ENCODE data around the gene AGO4. TPM values are rescaled to one million over a fixed set of nuclear protein-coding genes. Genes with fewer than 3 reads are reported as not detected.

AGO4 gene
- total RNA-seq, 2 experiments from 2014 or later, result 6.5 to 18.6 TPM

DNA sequence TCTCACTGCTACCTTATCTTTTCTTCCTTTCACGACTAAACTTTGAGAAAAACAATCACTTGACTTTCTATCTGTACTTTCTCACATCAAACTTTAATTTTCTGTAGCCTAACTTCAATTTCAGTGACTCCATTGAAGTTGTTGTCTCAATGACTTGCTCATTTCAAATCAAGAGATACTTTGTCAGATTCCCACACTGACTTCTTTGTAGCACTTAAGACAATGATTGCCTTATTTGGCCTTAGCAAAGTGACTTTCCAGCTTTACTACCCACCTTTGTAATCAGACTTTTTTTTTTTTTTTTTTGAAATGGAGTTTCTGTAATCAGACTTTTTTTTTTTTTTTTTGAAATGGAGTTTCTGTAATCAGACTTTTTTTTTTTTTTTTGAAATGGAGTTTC is 37.0 kb downstream of the AGO4 start:
- Histone ChIP-seq H2AFZ (ENCODE audit: low read length) (no peak overlapping the region), H3K27ac (ENCODE audit: low read depth, low read length, poor library complexity, severe bottlenecking) (no peak overlapping the region), H3K9me2 (ENCODE audit: insufficient read depth, low read length) (no peaks in the 10 kb centered on the region), H3K79me2 (ENCODE audit: insufficient read depth, low read depth, low read length) (no peaks in the 10 kb centered on the region), H3K9me3 (ENCODE audit: low read length) (no peaks in the 10 kb centered on the region), H3K4me3 (ENCODE audit: low read depth, low read length, poor library complexity, severe bottlenecking) (no peak overlapping the region), H3K4me2 (ENCODE audit: low read length) (no peak overlapping the region), H3K36me3 (ENCODE audit: insufficient read depth, low read length) (no peaks in the 10 kb centered on the region), H4K20me1 (ENCODE audit: insufficient read depth, low read length) (no peaks in the 10 kb centered on the region), H3K4me1 (ENCODE audit: insufficient read depth, low read length, poor library complexity, severe bottlenecking) (no peaks in the 10 kb centered on the region)
- no peak for DNase-seq (ENCODE audit: low spot score)
- intact Hi-C loops (cut with micrococcal nuclease; ENCODE audit: unreplicated experiment), result no loop called here
- CTCF ChIA-PET (ENCODE audit: unreplicated experiment), result no interaction called here
- no peak for TF ChIP-seq EZH2phosphoT487 (IDR thresholded peaks at IDR 0.05; ENCODE audit: borderline replicate concordance, low read depth, low read length)
- TF ChIP-seq, protein P1, sequence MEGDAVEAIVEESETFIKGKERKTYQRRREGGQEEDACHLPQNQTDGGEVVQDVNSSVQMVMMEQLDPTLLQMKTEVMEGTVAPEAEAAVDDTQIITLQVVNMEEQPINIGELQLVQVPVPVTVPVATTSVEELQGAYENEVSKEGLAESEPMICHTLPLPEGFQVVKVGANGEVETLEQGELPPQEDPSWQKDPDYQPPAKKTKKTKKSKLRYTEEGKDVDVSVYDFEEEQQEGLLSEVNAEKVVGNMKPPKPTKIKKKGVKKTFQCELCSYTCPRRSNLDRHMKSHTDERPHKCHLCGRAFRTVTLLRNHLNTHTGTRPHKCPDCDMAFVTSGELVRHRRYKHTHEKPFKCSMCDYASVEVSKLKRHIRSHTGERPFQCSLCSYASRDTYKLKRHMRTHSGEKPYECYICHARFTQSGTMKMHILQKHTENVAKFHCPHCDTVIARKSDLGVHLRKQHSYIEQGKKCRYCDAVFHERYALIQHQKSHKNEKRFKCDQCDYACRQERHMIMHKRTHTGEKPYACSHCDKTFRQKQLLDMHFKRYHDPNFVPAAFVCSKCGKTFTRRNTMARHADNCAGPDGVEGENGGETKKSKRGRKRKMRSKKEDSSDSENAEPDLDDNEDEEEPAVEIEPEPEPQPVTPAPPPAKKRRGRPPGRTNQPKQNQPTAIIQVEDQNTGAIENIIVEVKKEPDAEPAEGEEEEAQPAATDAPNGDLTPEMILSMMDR (conservative IDR thresholded peaks at IDR 0.05; ENCODE audit: low read length), result no peak
- POLR2A ChIA-PET, result interaction anchor here (0.6 to 0.7 kb wide), 2 partner anchors 190 to 445 kb away, joined by 4 read pairs; no protein-coding TSS in a partner anchor
- BruUV-seq (replicated peaks), result no TSS peak

DNA sequence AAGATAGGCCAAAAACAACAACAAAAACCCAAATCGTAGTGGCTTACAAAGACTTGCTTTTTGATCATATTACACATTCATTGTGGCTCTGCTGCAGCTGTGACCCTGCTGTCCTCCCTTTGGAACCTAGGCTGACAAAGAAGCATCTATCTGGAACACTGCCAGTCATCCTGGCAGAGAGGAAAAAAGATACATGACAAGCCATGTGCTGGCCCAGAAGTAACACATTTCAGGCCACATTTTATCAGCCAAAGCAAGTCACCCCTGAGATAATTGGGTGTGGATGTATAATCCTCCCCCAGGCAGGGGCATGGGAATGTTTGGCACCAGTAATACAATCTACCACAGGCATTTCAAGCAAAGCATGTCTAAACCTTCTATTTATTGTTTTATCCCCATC is 38.0 kb downstream of the AGO4 start:
- no TSS peak for BruUV-seq (replicated peaks)
- TF ChIP-seq, protein P1 (conservative IDR thresholded peaks at IDR 0.05; ENCODE audit: low read length), result no peak
- no peak for TF ChIP-seq EZH2phosphoT487 (IDR thresholded peaks at IDR 0.05; ENCODE audit: borderline replicate concordance, low read depth, low read length)
- POLR2A ChIA-PET, result interaction anchor here (0.6 kb wide), 1 partner anchor 189 kb away, joined by 4 read pairs; no protein-coding TSS in a partner anchor
- intact Hi-C loops (cut with micrococcal nuclease; ENCODE audit: unreplicated experiment), result no loop called here
- no peak for DNase-seq (ENCODE audit: low spot score)
- Histone ChIP-seq H3K4me2 (ENCODE audit: low read length) (no peak overlapping the region), H3K4me3 (ENCODE audit: low read depth, low read length, poor library complexity, severe bottlenecking) (no peak overlapping the region), H3K79me2 (ENCODE audit: insufficient read depth, low read depth, low read length) (no peaks in the 10 kb centered on the region), H3K27ac (ENCODE audit: low read depth, low read length, poor library complexity, severe bottlenecking) (no peak overlapping the region), H3K4me1 (ENCODE audit: insufficient read depth, low read length, poor library complexity, severe bottlenecking) (no peaks in the 10 kb centered on the region), H3K9me2 (ENCODE audit: insufficient read depth, low read length) (no peaks in the 10 kb centered on the region), H4K20me1 (ENCODE audit: insufficient read depth, low read length) (no peaks in the 10 kb centered on the region), H2AFZ (ENCODE audit: low read length) (no peak overlapping the region), H3K36me3 (ENCODE audit: insufficient read depth, low read length) (no peaks in the 10 kb centered on the region), H3K9me3 (ENCODE audit: low read length) (no peaks in the 10 kb centered on the region)
- CTCF ChIA-PET (ENCODE audit: unreplicated experiment), result no interaction called here

DNA sequence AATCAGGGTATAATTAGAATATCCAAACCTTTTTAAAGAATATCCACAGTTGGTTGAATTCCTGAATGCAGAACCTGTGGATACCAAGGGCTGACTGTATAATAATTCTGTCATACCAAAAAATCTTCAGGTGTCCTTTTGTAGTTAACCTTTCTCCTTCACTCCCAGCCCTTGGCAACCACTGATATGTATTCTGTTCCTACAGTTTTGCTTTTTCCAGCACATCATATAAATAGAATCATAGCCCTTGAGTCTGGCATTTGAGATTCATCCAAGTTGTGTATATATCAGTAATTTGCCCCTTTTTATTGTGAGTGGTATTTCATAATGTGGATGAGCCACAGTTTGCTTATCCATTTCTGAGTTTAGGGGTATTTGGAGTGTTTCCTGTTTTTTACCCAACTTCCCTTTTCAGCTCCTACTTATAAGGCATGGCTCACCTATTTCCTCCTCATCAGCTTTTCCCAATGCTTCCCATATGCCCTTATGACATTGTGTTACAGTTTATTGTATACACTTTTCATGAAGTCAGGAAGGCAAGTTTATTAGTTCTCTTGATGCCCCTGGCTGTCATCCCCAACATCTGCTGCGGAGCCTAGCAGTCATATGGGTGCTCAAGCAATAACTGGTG is 40.2 kb downstream of the AGO4 start:
- no peak for DNase-seq (ENCODE audit: low spot score)
- no TSS peak for BruUV-seq (replicated peaks)
- Histone ChIP-seq H4K20me1 (ENCODE audit: insufficient read depth, low read length) (no peaks in the 10 kb centered on the region), H3K4me1 (ENCODE audit: insufficient read depth, low read length, poor library complexity, severe bottlenecking) (no peaks in the 10 kb centered on the region), H3K9me3 (ENCODE audit: low read length) (no peaks in the 10 kb centered on the region), H3K36me3 (ENCODE audit: insufficient read depth, low read length) (no peaks in the 10 kb centered on the region), H3K27ac (ENCODE audit: low read depth, low read length, poor library complexity, severe bottlenecking) (no peak overlapping the region), H2AFZ (ENCODE audit: low read length) (no peak overlapping the region), H3K9me2 (ENCODE audit: insufficient read depth, low read length) (no peaks in the 10 kb centered on the region), H3K4me2 (ENCODE audit: low read length) (no peak overlapping the region), H3K79me2 (ENCODE audit: insufficient read depth, low read depth, low read length) (no peaks in the 10 kb centered on the region), H3K4me3 (ENCODE audit: low read depth, low read length, poor library complexity, severe bottlenecking) (no peak overlapping the region)
- POLR2A ChIA-PET, result no interaction called here
- CTCF ChIA-PET (ENCODE audit: unreplicated experiment), result interaction anchor here (1.0 kb wide), 1 partner anchor 35 kb away, joined by 3 read pairs; the partner anchor contains the start of gene AGO1
- intact Hi-C loops (cut with micrococcal nuclease; ENCODE audit: unreplicated experiment), result no loop called here
- TF ChIP-seq EZH2phosphoT487 (IDR thresholded peaks at IDR 0.05; ENCODE audit: borderline replicate concordance, low read depth, low read length), result no peak
- TF ChIP-seq, protein P1 (conservative IDR thresholded peaks at IDR 0.05; ENCODE audit: low read length), result no peak

All from OCI-LY7 (cell line).